Hepatocyte (in vitro differentiated cells): ENCODE data around the gene DRC7. TPM values are rescaled to one million over a fixed set of nuclear protein-coding genes. Genes with fewer than 3 reads are reported as not detected.

Experiments
- DNase-seq: peaks from one replicate; pipeline ENCODE4 v3.0.0-alpha.2; 2016; ENCODE audit warnings: low spot score
- H2AFZ ChIP-seq: fragments of 200-600 bp; sonication (generic); 2 replicates; pipeline ENCODE4 v1.6.0; 2016; ENCODE audit warnings: antibody characterized with exemption, mild to moderate bottlenecking
- H3K27ac ChIP-seq: fragments of 200-600 bp; sonication (generic); 2 replicates; pipeline ENCODE4 v1.5.1; 2016; ENCODE audit warnings: mild to moderate bottlenecking
- H3K27me3 ChIP-seq: fragments of 200-600 bp; sonication (generic); 2 replicates; pipeline ENCODE4 v1.6.1; 2016
- H3K36me3 ChIP-seq: fragments of 200-600 bp; sonication (generic); replicated peaks from 2 replicates; pipeline ENCODE4 v1.5.1; 2016; ENCODE audit warnings: low read depth; ENCODE audit not compliant: insufficient read depth
- H3K4me1 ChIP-seq: fragments of 200-600 bp; sonication (generic); 2 replicates; pipeline ENCODE4 v1.5.1; 2016; ENCODE audit warnings: mild to moderate bottlenecking, moderate library complexity; ENCODE audit not compliant: insufficient read depth
- H3K4me2 ChIP-seq: fragments of 200-600 bp; sonication (generic); 2 replicates; pipeline ENCODE4 v1.6.0; 2016
- H3K4me3 ChIP-seq: fragments of 200-600 bp; sonication (generic); 2 replicates; pipeline ENCODE4 v1.5.1; 2016; ENCODE audit warnings: mild to moderate bottlenecking
- H3K79me2 ChIP-seq: fragments of 200-600 bp; sonication (generic); 2 replicates; pipeline ENCODE4 v1.6.0; 2017; ENCODE audit warnings: mild to moderate bottlenecking
- H3K9me2 ChIP-seq: fragments of 200-600 bp; sonication (generic); replicated peaks from 2 replicates; pipeline ENCODE4 v1.6.0; 2017; ENCODE audit warnings: mild to moderate bottlenecking; ENCODE audit not compliant: insufficient read depth
- H3K9me3 ChIP-seq: fragments of 200-600 bp; sonication (generic); 2 replicates; pipeline ENCODE4 v1.5.1; 2016; ENCODE audit warnings: low read depth, mild to moderate bottlenecking
- H4K20me1 ChIP-seq: fragments of 200-600 bp; sonication (generic); 2 replicates; pipeline ENCODE4 v1.6.0; 2016; ENCODE audit warnings: mild to moderate bottlenecking; ENCODE audit not compliant: insufficient read depth, poor library complexity, severe bottlenecking
- CTCF ChIP-seq: fragments of 200-600 bp; sonication (generic); IDR thresholded peaks from 2 replicates; pipeline ENCODE4 v1.5.1; 2016; ENCODE audit warnings: antibody characterized with exemption, mild to moderate bottlenecking; ENCODE audit not compliant: poor library complexity
- EZH2 ChIP-seq: fragments of 200-600 bp; sonication (generic); IDR thresholded peaks from 2 replicates; pipeline ENCODE4 v1.6.1; 2016; ENCODE audit warnings: antibody characterized with exemption, mild to moderate bottlenecking, borderline replicate concordance
- EZH2phosphoT487 ChIP-seq: fragments of 200-600 bp; sonication (generic); IDR thresholded peaks from one replicate; pipeline ENCODE4 v1.6.1; 2018; ENCODE audit warnings: antibody characterized with exemption, mild to moderate bottlenecking, low read depth, moderate library complexity; ENCODE audit not compliant: unreplicated experiment, severe bottlenecking
- WGBS: methylation state at CpG from one replicate; pipeline ENCODE4 v1.1.6; 2016; ENCODE audit warnings: low lambda C conversion rate; ENCODE audit errors: missing lambda C conversion rate; 5-methylcytosine and 5-hydroxymethylcytosine counted together
- polyA plus RNA-seq: library from polyadenylated mRNA; unstranded; fragments of >200 nt; fragmentation: Nextera tagmentation; extraction: Ambion mirVana; gene quantifications from 2 replicates; pipeline ENCODE4 v1.2.1, GENCODE V29; 2016
- total RNA-seq: library from RNA; depleted of rRNA; stranded (reverse); fragments of >200 nt; gene quantifications from 2 replicates; pipeline ENCODE4 v1.2.3, GENCODE V29; 2014

The DRC7 gene
- total and polyA plus RNA-seq, 2 experiments from 2014 or later, result 0.27 to 0.93 TPM

- H3K4me1 ChIP-seq, result no peaks in the 10 kb centered on the region
- H2AFZ ChIP-seq, result no peak overlapping the region
- H3K36me3 ChIP-seq, result no peaks in the 10 kb centered on the region
- no peak for TF ChIP-seq CTCF
- TF ChIP-seq EZH2, result no peak
- no peak for TF ChIP-seq EZH2phosphoT487
- H3K27ac ChIP-seq, result no peak overlapping the region
- no peaks in the 10 kb centered on the region for H3K79me2 ChIP-seq
- no peak overlapping the region for H3K4me3 ChIP-seq
- H3K9me3 ChIP-seq, result no peaks in the 10 kb centered on the region
- H3K9me2 ChIP-seq, result no peaks in the 10 kb centered on the region
- 92% methylated on average over 11 of the region's 11 CpGs for WGBS
- no peaks in the 10 kb centered on the region for H3K27me3 ChIP-seq
- DNase-seq, result no peak
- no peak overlapping the region for H3K4me2 ChIP-seq
- no peaks in the 10 kb centered on the region for H4K20me1 ChIP-seq
Measured at GRCh38 chr16:57773655-57774295, 79.2 kb downstream of the DRC7 start.

GRCh38 chr16:57774705-57775285 lies 80.2 kb downstream of the DRC7 start:
- no peaks in the 10 kb centered on the region for H4K20me1 ChIP-seq
- no peaks in the 10 kb centered on the region for H3K79me2 ChIP-seq
- TF ChIP-seq EZH2, result no peak
- TF ChIP-seq CTCF, result no peak
- TF ChIP-seq EZH2phosphoT487, result no peak
- no peaks in the 10 kb centered on the region for H3K4me1 ChIP-seq
- 94% methylated on average over 12 of the region's 12 CpGs for WGBS
- no peaks in the 10 kb centered on the region for H3K36me3 ChIP-seq
- H2AFZ ChIP-seq, result no peak overlapping the region
- no peak overlapping the region for H3K4me3 ChIP-seq
- H3K4me2 ChIP-seq, result no peak overlapping the region
- H3K9me3 ChIP-seq, result no peaks in the 10 kb centered on the region
- no peaks in the 10 kb centered on the region for H3K9me2 ChIP-seq
- H3K27me3 ChIP-seq, result no peaks in the 10 kb centered on the region
- DNase-seq, result no peak
- no peak overlapping the region for H3K27ac ChIP-seq

GRCh38 chr16:57775661-57776469 lies 81.3 kb downstream of the DRC7 start:
- Histone ChIP-seq H3K79me2 (no peaks in the 10 kb centered on the region), H2AFZ (no peak overlapping the region), H4K20me1 (no peaks in the 10 kb centered on the region), H3K9me3 (no peaks in the 10 kb centered on the region), H3K9me2 (no peaks in the 10 kb centered on the region), H3K4me1 (no peaks in the 10 kb centered on the region), H3K4me2 (no peak overlapping the region), H3K36me3 (no peaks in the 10 kb centered on the region), H3K27me3 (no peaks in the 10 kb centered on the region), H3K27ac (no peak overlapping the region), H3K4me3 (no peak overlapping the region)
- TF ChIP-seq CTCF (peak; percentile 50), EZH2 (no peak), EZH2phosphoT487 (no peak)
- 45% methylated on average over 23 of the region's 23 CpGs for WGBS
- peak; percentile 73 for DNase-seq
